B cell (primary cell): ENCODE measurements around the gene ELAVL4. TPM values are rescaled to one million over a fixed set of nuclear protein-coding genes. Genes with fewer than 3 reads are reported as not detected.

Experiments used
- polyA plus RNA-seq: library from polyadenylated mRNA; depleted of rRNA; stranded (reverse); fragments of >200 nt; gene quantifications from 2 replicates; pipeline ENCODE4 v1.2.3, GENCODE V29; 2012
- total RNA-seq, 2 donors: library from RNA; stranded (reverse); fragments of 120-200 nt in 1 of 2; gene quantifications; 1 replicate in 1 of 2; 2 replicates in 1 of 2; pipeline versions ENCODE4 v1.2.3 to v1.2.4, GENCODE V29; 2013 to 2022

Gene ELAVL4
- total and polyA plus RNA-seq, 2 donors (not counting 1 experiment from before 2014, with no cell fraction given) = not detected

Other genes starting within 250 kb of the ELAVL4 start
- gene AGBL4, start 85.0 kb upstream of the ELAVL4 start, total RNA-seq = 0.12 TPM in 1 of 2 replicates, not detected in the other
- 0.06 and 0.07 TPM in 2 replicates for gene AGBL4, start 85.0 kb upstream of the ELAVL4 start, polyA plus RNA-seq